ENCODE measurements around the gene RBM33.

DNA sequence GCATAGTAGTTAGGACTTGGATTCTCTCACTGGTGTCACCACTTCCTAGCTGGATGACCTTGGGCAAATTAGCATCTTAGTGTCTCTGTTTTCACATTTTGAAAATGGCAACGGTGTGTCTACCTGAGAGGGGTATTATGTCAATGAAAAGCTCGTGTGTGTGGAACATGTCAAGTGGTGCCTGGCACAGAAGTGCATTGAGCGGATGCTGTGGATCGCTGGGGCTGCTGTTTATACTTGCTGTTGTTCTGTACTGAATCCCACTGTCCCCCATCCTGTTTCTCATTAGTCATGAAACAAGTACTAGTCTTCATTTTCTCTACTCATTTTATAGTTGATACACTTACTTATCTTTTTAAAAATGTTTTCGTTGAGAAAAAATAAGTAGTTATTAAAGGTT is 26.1 kb downstream of the RBM33 start:
- TF ChIP-seq, protein P1, sequence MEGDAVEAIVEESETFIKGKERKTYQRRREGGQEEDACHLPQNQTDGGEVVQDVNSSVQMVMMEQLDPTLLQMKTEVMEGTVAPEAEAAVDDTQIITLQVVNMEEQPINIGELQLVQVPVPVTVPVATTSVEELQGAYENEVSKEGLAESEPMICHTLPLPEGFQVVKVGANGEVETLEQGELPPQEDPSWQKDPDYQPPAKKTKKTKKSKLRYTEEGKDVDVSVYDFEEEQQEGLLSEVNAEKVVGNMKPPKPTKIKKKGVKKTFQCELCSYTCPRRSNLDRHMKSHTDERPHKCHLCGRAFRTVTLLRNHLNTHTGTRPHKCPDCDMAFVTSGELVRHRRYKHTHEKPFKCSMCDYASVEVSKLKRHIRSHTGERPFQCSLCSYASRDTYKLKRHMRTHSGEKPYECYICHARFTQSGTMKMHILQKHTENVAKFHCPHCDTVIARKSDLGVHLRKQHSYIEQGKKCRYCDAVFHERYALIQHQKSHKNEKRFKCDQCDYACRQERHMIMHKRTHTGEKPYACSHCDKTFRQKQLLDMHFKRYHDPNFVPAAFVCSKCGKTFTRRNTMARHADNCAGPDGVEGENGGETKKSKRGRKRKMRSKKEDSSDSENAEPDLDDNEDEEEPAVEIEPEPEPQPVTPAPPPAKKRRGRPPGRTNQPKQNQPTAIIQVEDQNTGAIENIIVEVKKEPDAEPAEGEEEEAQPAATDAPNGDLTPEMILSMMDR (IDR thresholded peaks at IDR 0.05), result no peak
- TF ChIP-seq POLR2AphosphoS5 (IDR thresholded peaks at IDR 0.05; ENCODE audit: low read depth, low read length), result no peak
